IPS DF 4.7 (cell line): ENCODE measurements around the gene SLC6A12.

Source experiments
- DNase-seq: peaks from one replicate; pipeline ENCODE4 v3.0.0-alpha.2; 2013; ENCODE audit warnings: low spot score; ENCODE audit errors: extremely low read depth

The SLC6A12 gene

DNA sequence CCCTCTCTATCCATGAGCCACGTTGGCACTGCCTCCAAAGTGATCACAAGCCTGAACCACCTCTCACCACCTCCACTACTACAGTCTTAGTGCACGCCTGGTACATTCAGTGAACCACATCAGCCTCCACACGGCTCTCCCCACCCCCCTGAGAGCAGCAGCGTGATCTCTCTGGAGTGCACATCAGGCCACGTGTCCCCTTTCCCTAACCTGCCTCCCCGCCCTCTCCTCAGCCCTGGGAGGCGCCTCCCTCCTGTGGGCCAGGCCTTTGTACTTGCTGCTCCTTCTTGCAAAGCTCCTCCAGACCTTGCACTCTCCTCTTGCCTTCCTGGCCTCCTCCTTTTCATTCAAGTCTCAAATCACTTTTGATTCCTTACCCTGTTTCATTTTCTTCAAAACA, 49.8 kb downstream of the SLC6A12 start:
- DNase-seq = no peak

DNA sequence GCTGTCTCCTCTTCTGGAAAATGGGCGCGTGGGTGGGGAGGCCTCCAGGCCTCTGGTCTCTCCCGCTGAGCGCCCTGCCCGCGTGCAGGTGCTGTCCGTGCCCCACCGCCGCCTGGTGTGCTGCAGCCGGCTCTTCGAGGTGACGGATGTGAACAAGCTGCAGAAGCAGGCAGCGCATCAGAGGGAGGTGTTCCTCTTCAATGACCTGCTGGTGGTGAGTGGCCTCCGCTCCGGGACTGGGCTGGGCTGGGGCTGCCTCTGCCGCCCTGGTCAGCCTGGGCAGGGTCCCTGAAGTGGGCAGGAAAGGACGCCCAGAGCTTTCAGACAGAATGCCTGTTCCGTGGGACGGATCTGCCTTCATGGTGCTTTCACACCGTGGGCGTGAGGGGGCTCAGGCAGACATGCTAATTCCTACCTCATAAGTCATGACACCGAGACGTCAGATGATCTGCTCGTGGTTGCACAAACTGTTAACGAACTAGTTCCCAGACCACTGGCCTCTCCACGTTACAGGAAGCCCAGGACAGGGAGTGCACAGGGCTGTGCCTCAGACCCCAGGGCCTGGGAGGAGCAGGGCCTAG, 50.5 kb downstream of the SLC6A12 start:
- no peak for DNase-seq

DNA sequence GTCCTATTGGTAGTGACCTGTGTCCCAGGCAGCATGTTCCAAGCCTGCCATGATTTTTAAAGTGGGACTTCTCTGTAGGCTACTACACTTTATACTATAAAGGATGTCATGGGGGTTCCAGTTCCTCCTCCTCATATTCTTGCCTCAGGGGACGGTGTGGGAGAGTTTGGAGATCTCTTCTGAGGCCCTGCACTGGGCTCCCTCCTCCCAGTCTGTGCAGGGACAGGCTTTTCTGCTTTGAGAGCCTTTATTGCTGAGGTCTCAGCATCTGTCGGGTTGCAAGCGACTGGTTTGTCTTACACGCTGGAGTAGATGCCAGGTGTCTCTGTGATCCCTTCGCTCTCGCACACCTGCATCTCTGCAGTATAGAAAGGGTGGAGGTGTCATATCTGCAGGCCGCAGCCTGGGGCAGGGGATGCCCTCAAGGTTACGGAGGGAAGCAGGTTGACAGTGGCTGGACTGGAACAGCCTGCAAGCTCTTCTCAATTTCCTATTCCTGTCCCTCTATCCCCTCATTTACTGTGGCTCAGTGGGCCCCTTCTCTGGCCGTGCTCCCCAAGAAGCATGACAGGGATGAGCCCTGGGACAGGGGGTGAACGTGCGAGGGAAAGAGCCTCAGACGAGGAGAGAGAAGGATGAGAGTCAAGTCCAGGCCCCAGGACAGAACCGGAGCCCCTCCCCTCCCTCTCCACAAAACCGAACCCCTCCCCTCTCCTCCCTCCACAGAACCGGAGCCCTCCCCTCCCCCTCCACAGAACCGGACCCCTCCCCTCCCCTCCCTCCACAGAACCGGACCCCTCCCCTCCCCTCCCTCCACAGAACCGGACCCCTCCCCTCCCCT, 51.3 kb downstream of the SLC6A12 start:
- no peak for DNase-seq

DNA sequence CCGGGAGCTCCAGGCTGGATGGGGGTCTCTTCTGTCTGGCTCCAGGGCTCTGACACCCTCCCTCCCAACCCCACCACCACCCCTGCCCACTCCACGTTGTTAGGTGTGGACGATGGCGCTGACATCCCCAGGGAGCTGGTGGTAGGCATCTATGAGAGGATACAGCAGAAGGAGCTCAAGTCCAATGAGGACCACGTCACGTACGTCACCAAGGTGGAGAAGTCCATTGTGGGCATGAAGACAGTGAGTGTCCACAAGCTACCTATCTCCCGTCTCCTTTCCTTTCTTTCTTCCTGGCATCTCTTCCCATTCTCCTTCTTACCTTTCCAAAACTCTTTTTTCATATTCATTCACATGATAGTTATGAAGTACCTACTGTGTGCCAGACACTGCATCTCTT, 52.1 kb downstream of the SLC6A12 start:
- DNase-seq = no peak

DNA sequence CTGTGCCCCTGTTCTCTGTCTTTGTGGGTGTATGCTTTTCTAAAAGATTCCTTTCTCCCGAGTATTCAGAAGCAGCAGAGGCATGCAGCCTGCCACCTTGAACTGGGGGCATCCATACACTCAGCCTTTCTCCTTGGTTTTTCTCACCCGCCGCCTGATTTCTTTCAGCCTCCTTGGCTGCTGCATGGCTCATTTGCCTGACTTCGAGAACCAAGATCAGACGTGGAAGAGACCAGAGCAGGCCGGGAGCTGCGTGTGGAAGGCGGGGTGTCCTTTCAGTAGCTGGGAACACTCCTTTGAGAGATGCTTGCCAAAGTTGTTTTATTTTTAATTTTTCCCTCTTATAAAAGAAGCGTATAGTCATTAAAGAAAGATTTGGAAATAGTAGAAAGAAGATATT, 53.1 kb downstream of the SLC6A12 start:
- DNase-seq = no peak

- DNase-seq = no peak
Observed at GRCh38 chr12:159156-159782, 54.7 kb downstream of the SLC6A12 start.

- DNase-seq = no peak
Observed at GRCh38 chr12:157644-158043, 56.3 kb downstream of the SLC6A12 start.

DNA sequence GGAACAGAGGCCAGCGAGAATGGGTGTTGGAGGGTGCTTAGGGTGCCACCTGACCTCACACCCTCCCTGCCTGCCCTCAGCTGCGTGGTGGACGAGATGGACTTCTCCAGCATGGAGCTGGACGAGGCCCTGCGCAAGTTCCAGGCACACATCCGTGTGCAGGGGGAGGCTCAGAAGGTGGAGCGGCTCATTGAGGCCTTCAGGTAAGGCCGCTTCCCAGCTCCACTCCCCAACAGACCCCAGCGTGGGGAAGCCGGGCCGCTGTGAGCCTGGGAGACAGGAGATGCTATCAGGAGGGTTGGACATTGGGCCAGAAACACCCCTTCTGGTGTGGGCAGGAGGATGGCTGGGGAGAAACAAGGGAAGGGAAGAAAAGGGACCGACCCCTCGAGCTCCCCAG, 57.0 kb downstream of the SLC6A12 start:
- no peak for DNase-seq

DNA sequence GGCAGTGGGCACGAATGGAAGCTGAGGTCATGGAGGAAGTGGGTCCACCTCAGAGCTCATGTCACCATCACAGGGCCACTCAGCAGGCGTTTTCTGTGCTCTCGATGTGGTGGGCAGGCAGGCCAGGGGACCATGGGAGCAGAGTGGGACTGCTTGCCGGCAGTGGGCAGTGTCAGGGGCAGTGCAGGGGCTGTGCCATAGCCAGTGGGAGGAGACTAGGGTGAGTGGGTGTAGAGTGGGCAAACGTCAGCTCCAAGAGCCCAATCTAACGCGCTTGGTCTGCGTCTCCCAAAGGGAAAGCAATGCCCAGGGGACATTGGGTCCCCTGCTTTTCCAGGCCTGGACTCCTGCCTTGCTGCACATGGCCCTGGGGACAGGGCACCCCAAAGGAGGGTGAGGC, 58.3 kb downstream of the SLC6A12 start:
- no peak for DNase-seq

DNA sequence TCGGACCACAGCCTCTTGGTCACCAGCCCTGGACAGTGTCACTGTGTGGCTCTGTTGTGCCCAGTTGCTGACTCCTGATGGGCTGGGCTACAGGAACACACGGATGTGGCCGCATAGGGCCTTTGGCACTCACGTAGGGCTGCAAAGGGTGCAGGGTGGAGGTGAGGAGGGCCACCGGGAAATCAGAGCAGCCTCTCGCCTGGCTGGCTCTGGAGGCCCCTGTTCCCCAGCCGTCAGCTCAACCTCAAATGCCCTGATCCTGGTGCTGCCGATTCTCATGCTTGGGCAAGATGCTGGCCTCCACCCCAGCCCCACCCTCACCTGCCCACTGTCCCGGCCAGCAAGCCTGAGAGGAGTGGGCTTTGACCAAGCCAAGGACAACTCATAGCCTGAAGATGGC, 59.0 kb downstream of the SLC6A12 start:
- no peak for DNase-seq

GRCh38 chr12:154058-154457, 59.9 kb downstream of the SLC6A12 start:
- no peak for DNase-seq

- peak; percentile 69 for DNase-seq
Observed at GRCh38 chr12:153080-153746, 60.7 kb downstream of the SLC6A12 start.

DNA sequence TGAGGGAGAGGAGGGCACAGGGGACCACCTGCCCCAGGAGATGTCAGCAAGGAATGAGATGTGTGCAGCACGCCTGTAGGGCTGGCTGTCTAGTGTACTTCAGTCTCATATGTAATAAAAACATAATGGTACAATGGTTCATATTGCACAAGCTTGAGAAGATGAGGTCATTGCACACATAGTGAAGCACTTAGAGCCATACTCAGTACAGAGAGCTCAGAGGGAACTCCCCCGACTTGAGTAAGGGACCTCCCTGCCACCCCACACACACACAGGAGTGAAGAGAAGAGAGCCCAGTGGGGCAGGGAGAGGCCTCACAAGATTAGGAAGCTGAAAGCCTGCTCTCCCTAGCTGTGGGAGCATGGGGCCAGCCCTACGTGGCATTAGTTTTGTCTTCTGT, 61.5 kb downstream of the SLC6A12 start:
- no peak for DNase-seq

GRCh38 chr12:151579-151978, 62.4 kb downstream of the SLC6A12 start:
- DNase-seq = no peak

DNA sequence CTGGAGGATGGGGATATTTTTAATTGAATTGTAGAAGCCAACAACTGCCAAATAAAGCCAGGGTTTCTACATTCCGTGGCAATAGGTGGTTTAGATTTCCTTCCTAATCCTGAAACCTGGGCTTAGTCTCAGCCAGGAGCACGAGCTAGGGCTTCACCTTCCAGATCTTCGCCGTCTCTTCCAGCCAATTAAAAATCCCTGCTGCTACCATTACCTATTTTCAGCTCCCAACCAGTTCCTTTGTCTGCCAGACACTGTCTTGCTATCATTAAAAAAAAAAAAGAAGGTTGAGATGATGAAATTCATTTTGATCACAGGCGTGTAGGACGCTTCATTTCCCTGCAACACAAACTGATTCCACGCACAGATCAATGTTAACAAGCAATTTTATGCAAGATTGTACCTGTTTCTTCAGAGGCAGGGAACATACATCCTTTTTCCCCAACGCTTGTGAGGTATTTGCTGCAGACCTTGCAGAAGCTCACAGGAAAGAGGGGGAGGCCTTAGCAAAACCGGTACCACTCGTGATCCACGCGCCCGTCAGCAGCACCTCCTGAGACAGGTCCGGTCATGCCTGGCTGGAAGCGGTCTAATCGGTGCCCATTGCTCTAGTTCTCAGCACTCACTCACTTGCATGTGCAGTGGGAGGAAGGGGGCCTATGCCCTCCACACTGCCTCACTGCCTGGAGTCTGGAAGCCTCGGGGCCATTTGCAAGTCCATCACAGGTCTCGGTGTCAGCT, 65.1 kb downstream of the SLC6A12 start:
- no peak for DNase-seq

GRCh38 chr12:147242-147641, 66.7 kb downstream of the SLC6A12 start:
- DNase-seq = no peak

- no peak for DNase-seq
Observed at GRCh38 chr12:145369-145960, 68.5 kb downstream of the SLC6A12 start.

DNA sequence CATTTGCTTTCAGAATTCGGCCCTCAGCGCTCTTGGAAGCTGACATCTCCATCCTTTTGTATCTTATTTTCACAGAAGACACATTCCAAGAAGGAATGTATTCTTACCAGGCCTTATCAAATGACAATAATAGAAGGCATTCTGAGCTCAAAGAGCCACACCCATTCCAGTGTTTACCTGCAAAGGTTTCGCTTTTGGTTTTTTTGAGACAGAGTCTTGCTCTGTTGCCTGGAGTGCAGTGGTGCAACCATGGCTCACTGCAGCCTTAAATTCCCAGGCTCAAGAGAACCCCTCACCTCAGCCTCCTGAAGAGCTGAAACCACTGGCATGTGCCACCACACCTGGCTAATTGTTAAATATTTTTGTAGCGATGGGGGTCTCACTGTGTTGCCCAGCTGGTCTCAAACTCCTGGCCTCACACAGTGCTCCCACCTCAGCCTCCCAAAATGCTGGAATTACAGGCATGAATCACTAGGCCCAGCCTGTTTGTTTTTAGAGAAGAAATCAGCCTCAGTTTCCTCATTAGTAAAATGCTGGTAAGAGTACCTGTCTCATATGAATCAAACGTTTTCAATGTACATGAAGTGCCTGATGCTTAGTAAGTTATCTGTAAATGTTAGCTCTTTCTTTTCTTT, 69.2 kb downstream of the SLC6A12 start:
- DNase-seq = no peak

- no peak for DNase-seq
Observed at GRCh38 chr12:143964-144649, 69.8 kb downstream of the SLC6A12 start.

DNA sequence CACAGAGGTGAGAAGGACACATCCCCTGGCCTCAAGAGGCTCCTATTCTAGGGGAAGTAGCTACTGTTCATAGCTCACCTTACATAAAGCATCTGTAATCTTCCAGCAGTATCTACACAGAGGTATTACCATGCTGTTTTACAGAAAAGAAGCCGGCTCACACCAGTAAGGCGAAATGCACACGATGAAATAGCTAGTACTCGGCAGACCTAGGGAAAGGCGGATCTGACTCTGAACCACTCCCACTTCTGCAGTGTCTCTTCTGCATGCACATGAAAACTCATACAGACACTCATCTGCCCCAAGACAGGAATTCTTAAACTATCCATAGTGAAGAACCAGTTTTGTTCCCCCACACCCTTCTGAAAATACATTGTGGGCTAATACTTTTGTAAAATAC, 73.8 kb downstream of the SLC6A12 start:
- DNase-seq = no peak
